ENCODE data around the gene FOXN3.

The FOXN3 gene

DNA sequence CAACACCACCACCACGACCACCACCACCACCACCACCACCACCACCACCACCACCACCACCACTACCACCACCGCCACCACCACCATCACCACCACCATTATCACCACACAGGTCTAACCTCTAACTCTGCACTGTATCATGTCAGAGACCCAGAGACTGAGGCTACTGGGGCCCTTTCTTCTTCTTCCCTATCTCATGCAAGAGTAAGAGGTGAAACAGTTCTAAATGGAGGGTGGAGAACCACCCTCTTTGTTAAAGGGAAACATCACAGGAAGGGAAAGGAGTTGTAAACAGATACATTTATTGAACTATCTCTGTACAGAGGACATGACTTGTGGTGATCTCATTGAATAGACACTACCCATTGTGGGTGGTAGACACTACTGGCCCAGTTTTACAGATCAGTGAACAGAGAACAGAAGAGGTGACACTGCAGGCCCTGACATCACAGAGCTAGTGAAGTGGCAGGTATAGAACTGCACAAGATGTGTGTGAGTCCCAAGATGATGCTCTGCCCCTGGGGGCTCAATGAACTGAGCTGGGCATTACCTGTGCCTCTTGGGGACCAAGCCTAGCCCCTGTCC lies 91.6 kb downstream of the FOXN3 start:
- DNase-seq = no peak

DNA sequence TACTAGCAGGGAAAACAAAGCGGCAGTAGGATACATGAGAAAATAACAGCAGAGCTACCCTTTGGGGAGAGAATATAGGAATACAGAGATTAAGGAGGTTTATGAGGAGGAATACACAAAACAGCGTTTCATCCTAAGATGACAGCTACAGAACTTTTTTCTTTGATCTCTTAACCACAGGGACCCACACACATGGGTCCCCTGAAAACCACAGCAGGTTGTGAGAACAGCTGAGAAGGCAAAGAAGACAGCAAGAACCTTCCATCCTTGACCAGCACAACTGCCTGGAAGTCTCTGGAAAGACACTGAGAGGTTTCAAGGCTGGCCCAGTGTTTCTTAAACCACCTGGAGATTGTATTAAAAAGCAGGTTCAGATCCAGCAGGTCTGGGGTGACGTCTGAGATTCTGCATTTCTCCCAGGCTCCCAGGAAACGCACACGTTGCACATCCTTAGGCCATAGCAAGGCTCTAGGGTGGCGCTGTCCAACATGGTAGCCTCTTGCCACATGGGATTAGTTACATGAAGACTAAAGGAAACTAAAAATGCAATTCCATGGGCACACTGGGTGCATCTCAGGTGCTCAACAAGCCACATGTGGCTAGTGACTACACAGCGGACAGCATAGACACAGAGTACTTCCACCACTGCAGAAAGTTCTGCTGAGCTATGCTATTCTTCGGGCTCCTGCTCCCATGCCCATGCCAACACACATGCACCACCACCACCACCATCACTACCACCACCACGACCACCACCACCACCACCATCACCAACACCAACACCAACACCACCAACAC lies 92.3 kb downstream of the FOXN3 start:
- DNase-seq = no peak

DNA sequence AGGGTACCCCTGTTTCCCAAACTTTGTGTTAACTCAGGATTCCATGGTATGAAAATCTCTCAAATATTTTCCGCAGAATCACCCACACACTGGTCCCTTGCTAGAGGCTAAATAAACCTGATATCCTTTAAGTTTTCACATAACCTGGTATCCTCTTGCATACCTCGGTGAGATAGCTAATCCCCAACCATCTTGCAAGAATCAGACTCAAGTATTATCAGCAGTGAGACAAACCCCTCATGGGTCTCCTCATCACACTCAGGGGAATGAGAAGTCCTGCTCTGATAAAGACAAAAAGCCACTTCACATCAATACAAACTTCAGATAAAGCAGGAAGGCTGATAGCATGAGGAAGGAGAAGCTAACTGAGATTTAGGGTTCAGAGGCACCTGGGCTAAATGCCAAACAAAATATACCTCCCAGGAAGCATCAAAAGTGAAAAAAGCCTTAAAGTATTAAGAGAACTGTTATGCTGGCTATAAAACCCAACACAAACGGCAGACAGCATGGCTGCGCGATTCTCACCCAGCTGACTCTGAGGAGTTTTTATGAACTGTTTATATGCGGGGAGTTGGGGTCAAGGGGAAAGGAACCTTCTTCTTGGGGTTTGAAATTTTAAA lies 96.5 kb downstream of the FOXN3 start:
- DNase-seq = no peak

DNA sequence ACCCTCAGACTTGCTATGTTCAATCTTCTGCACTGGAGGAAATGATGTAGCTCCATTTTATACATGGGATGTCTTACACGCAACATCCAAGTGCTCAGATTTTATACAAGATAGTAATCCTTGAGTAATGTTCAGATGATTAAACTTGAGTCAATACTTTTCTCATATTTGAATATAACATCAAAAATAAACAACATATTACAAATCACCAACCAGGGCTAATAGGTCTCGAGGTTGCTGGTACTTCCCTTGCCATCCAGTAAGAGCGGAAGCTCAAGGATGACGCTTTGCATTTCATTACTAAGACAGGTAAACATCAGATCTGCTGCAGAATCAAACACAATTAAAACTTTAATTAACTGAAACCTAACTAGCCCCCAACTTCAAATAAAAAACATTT lies 97.3 kb downstream of the FOXN3 start:
- DNase-seq = no peak

DNA sequence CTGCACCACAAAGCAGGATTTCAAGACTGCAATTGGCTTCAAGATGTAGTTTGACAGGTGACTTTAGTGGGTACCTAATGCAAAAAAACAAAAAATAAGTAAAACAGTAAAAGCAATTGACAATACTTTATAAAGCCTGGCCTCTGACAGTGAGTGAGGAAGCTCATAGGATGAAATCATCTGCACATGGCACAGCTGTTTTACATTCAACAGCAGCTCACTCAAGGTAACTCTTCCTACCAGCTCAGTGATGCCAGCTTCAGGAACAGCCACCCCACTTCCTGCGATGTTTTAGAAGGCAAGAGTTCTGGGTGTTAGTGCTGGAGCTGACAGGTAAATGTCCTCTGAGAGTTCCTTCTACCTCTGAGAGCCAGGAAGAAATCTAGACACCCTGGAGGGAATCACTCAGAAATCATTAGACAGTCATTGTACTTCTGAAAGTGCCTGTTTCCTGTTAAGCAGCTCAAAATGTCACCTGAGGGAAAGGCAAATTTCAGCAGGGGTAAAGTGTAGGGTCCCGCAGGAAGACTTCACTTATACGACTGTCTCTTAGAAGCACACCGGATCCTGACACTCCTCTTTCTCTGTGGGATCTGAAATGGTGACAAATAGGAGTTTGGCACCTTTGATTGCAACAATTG lies 99.9 kb downstream of the FOXN3 start:
- no peak for DNase-seq

DNA sequence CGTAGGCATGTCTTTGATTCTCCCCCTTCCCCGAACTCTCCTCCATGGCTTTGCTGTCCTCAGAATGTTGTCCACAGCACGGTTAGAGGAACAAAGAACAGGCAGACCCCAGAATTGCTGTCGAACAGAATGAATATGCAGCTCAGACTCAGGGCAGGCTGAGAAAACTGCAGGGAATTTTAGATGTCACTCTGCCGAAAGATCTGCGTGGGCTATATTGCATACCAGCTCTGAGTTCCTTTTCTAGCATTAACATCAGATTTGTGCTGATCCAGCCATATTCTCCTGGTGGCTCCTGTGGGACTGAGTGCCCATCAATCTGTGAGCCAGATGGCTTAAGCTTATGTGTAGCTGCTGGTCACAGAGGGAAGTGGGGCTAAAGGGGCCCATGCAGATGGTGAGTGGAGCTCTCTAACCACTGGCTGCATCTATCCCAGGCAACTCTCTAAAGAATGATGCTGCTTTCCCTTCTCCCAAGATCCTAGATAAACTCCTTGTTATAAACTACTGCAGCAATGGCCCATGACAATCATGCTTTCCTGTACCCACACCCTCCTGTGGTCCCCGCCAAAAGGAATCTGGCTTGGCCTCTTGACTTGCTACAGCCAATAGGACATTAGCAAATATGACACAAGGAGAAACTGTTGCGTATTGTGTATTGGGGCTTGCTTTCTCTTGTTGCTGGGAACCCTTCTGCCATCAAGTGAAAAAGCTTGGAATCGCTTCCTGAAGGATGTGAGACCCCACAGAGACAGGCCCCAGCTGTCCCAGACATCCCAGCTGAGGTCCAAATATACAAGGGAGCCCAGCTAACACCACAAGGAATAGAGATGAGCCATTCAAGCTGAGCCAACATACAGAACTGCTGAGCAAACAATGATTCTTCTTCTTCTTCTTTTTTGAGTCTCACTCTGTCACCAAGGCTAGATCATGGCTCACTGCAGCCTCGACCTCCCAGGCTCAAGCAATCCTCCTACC lies 101.3 kb downstream of the FOXN3 start:
- no peak for DNase-seq

DNA sequence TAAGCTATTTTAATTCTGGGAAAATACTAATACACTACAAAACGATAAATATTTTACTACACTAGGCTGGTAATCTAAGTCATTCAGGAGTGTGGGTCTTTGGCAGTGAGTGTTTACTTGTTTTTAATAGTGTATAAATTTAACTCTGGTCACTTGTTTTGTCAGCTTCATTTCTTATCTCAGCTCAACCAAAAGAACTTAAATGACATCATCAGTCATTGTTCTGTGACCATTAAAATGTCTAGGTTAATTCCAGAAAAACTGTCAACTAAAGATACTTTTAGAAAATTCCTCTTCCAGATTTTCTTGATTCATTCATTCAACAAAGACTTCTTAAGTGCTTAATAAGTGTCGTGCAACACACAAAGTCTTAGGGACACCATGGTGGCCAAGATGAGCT lies 102.8 kb downstream of the FOXN3 start:
- no peak for DNase-seq

DNA sequence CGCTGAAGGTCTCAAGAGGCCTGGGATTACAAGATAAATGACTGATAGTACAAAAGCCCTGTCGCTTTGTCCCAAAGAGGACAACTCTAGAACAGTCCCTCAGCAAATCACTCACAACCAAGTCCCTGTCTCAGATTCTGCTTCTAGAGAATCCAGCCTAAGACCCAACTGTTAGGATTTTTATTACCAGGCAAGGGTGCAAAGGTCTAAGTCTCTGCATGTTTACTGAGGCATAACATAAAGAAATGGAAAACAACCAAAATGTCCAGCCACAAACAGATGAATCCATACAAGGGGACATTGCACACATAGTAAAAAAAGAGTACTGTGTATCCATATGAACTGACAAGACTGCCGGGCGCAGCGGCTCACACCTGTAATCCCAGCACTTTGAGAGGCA lies 104.1 kb downstream of the FOXN3 start:
- no peak for DNase-seq

DNA sequence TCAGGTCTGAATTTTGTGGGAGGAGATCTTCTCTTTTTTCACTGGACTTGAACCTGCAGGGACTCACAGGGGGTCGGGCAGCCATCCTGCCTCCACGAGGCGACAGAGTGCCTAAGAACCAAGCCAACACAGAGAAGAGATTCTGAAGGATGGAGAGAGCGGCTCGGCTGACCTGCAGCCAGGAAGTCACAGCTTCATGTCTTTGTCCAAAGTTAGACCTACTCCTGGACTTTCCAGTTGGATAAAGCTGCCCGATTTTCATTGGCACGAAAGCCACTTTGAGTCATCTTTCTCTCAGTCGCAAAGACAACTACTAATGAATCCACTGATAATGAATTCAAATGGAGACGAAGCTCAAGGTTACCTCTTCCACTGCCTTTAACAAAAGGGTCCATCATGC lies 106.8 kb downstream of the FOXN3 start:
- DNase-seq = no peak

DNA sequence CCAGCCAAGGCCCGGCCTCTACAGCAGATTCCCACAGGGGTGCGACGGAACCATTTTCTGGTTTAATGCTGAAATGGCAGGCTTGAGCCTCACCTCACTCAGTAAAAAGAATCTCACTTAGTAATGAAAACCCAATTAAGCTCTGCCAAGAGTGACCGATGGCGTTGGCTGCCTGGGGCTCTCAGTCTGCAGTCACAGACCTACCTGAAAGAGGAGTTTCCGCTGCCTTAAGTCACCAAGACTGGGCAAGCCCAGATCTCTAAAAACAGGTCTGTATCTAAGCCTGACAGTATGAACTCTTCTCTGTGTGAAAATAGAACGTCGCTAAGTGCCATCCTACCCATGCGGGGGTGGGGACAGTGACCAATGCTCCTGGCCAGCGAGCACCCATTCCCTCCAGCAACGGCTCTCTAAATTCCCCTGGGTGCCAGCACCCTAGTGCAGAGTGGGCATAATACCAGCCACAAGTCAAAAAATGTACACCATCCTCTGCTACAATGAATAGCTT lies 107.3 kb downstream of the FOXN3 start:
- no peak for DNase-seq

DNA sequence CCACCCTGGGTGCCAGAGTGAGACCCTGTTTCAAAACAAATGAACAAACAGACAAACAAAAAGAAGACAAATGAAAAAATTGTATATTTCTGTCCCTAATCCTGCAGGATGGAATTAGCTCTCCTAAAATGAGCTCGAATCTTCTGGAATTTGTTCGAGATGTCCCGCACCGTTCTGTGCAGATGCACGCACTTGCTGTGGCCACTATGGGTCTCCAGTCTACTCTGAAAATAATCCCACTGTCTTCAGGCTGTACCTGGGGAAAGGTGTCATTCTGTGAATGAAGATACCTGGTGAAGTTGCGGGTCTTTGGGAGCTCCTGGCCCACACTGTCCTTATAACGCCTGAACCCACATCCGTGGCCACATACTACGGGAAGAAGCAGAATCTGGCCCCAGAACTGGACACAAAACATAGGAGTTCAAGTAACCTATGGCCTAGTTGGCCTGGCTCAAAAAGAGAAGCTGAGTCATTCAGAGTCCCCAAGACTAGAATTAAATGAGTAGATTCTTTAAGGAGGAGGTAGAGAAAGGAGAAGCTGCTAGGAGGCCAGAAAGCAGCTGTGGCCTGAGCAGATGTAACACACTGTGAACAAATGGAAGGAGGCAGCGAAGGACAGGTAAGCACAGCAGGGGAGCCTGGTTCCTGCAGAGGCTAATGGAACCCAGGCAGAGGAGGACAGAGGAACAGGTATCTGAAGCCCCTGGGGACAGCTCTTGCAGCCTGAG lies 108.6 kb downstream of the FOXN3 start:
- DNase-seq = no peak

DNA sequence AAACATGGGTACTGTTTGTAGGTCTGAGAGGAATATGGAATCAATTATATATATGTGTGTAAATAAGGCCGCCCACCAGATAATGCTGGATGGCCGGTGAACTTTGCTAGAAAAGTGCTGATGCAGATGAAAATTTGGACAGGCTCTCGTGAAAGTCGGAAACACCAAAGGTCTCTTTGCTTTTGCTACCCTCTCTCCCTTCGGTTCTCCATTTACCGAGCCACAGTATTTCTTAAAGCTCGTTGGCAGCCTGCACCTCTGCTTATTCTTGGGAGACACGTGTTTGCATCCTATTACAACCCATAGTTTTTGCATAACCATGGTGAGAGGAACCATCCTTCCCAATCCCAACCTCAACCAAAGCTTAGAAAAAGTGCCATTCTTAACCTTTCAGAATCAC lies 109.6 kb downstream of the FOXN3 start:
- DNase-seq = no peak

DNA sequence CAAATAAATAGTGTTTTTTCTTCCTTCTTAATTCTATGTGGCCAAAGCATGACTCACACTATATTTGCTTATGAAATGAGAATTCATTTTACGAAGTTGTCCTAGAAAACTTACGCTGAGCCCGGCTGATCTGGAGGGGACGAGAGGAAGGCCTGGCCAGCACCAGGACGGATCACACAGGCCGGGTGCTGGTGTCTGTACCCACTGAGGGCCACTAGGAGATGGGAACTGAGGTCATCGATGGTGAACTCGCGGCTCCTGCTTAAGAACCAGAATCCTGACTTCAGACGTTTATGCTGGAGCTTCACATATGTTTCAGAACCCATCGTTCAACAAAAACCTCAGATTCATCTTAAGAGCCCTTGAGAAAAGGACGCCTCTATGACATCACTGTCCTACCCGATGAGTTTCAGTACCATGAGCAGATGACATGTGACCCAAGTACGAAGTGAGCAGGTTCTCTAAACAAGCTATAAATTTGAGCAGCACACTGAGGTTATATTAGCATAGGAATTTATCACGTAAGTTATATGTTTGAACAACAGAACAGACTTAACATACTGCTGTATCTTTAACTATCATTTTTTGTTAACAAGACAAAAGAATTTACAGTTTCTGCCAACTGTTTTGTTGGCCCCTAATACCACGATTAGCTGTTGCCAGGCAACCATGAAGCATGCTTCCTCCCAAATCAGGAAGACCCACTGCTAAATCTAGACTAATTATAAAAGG lies 111.9 kb downstream of the FOXN3 start:
- DNase-seq = no peak

DNA sequence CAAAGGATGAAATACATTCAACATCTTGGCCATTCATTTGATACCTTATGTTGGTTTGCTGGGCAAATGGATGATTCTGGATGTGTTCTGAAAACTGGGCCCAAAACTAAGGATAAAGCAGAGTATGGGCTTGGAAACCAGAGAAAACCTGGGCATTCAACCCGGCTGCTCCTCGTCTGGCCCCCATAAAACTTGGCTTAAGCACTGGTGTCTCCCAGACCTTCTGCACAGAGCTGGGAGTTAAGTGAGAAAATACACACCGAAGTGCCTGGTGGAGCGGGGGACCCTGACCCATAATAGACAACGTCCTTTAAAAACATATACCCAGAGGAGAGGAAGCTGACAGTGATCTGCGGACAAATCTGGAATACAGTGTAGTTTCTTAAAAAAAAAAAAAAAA lies 112.5 kb downstream of the FOXN3 start:
- DNase-seq = no peak

DNA sequence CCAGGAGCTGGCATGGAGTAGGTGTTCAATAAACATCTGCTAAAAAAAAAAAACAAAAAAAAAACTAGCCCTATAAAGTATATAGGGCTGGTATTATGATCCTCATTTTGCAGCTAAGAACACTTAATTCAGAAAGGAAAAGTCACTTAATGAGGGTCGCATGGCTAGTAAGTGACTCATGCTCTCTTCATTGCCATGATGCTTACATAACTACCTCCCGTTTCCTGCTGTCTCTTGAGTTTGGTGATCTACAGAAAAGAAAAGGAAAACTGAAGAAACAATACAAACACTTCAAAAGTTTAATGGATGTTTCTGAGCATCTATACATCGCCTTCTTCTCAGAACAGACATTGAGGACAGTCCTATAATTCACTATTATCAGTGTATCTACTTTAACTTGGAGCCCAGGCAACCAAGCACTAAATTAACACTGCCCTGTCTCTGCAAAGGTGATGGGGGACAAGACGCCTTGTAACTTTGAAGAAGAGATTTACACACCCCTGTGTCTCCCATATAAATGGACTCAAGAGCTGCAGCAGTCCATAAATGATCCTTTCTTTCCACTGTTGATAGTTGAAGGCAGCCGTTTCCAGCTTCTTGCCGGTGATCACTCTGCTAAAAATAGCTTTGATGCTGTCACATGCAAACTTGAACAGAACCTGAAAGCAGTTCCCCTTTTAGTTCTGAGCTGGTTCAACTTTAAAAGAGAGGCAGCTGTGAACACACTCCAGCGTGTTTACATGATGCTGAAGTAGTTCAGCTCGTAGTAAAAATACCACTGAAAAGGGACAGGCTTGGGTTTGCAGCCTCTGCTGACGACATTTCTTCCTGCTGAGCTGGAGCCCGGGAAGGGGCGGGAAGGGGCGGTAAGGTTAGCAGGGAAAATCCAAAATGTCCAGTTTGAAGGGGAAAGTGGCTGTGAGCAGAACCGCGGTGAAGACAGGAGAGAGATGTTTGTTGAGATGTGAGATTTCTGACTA lies 113.3 kb downstream of the FOXN3 start:
- no peak for DNase-seq

DNA sequence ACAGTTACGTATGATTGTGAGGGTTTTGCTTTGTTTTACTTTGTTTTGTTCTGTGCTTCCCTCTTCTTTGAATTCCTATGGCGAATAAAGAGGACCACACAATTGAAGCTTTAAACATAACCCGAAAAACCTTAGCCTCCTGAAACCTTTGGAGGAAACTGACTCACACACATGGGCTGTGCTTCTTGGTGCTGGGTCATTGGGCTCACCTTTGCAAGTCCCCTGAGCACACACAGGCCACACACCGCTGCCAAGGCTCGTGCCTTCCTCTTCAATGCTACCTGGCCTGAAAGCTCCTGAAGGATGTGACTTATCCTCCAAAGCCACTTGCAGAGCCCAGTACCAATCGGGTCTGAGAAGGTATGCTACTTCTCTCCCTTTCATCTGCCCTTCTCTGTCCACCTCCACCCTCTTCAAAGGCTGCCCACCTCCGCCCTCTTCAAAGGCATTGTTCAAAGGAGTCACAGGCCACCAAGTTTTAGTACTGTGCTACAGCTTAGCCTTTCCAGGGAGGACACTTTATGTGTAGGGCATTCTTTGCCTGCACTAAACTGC lies 114.6 kb downstream of the FOXN3 start:
- DNase-seq = no peak

DNA sequence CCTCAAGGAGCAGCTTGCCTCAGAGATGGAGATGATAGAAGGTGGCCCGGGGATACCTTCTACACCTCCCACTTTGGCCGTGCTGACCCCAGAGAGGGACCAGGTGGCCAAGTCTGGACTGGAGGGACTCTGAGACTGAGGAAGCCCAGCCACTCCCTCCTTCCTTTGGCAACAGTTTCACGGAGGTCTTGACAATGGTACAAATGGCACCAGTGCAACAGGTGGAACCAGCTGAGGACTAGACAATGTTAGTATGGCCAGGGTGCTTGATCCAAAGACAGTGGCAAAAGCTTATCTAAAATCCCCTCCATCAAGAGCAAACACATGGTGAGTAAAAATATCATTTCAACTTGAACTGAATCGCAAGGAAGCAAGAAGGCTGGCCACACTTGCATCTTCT lies 117.4 kb downstream of the FOXN3 start:
- DNase-seq = no peak

DNA sequence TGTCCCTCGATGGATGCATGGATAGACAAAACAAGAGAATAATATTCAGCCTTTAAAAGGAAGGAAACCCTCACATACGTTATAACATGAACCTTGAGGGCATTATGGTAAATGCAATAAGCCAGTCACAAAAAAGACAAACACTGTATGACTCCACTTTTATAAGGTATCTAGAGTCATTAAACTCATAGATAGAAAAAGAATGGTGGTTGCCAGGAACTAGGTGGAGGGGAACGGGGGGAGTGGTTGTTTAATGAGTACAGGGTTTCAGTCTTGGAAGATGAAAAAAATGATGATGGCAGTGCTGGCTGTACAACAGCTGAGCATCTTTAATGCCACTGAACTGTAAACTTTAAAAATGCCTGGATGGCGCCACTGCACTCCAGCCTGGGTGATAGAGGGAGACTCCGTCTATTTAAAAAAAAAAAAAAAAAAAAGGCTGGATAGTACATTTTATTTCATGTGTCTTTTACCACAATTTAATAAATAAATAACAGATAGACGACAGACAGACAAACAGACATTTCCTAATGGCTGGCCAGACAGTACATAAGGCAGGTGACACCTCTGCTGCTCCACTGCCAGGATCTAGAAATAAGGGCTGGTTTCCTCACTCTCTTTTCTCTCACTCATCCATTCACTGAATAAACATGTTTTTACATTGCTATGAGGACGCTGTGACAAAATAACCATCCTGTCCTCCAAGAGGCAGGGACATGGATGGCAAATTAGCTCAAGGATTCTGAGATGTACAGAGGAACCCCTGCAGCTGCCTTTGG lies 118.8 kb downstream of the FOXN3 start:
- no peak for DNase-seq
